ENCODE measurements around the gene CXCR3. TPM values are rescaled to one million over a fixed set of nuclear protein-coding genes. Genes with fewer than 3 reads are reported as not detected.
"Not testable (repeated sequence)": the region's sequence is repeated elsewhere in the genome, so short reads cannot be mapped to it uniquely, and the experiment has no call there.

CXCR3 gene
- total and polyA plus RNA-seq, 7 experiments from 2014 or later = 0.84 to 70.5 (median 1.5) TPM

GRCh38 chrX:71616672-71617529 lies 1.4 kb downstream of the CXCR3 start:
- POLR2A ChIA-PET = interaction anchor here (0.6 to 1.1 kb wide), 2 partner anchors 11 to 13 kb away, joined by 3 to 4 read pairs; no protein-coding TSS in a partner anchor
- ATAC-seq = peak; percentile 24
- peaks cover 24 to 29% of the 10 kb centered on the region in 2 donors for H3K4me1 ChIP-seq (ENCODE audit: control insufficient read depth in 2 of 2, insufficient read depth in 2 of 2, low read length in 2 of 2)

GRCh38 chrX:71615954-71616353 lies 2.4 kb downstream of the CXCR3 start:
- no peaks in the 10 kb centered on the region for H3K27me3 Mint-ChIP-seq
- Histone ChIP-seq H3K4me3 (ENCODE audit: low read length) (no peak overlapping the region), H3K27ac (ENCODE audit: low read depth, low read length) (no peak overlapping the region), H3K9me3 (ENCODE audit: control insufficient read depth in 2 of 3, low read length in 3 of 3) (no peaks in the 10 kb centered on the region), H3K36me3 (ENCODE audit: control insufficient read depth in 2 of 3, insufficient read depth in 3 of 3, low read length in 3 of 3) (peaks cover 0 to 29% (median 4%) of the 10 kb centered on the region in 3 experiments), H3K4me1 (ENCODE audit: control insufficient read depth in 2 of 2, insufficient read depth in 2 of 2, low read length in 2 of 2) (peaks cover 24% of the 10 kb centered on the region in 2 donors), H3K27me3 (ENCODE audit: control insufficient read depth in 2 of 2, insufficient read depth in 2 of 2, low read length in 2 of 2) (no peaks in the 10 kb centered on the region)
- CTCF ChIA-PET = no interaction called here
- H3K36me3 Mint-ChIP-seq = peaks cover 0 to 41% (median 16%) of the 10 kb centered on the region in 5 donors
- POLR2A ChIA-PET = interaction anchor here (0.8 kb wide), 1 partner anchor 10 kb away, joined by 3 read pairs; no protein-coding TSS in a partner anchor
- DNase-seq (no peak), ATAC-seq (no peak)
- peak overlapping the region in 6 of 9 donors; percentile 15 to 69 (median 52) for H3K27ac Mint-ChIP-seq
- intact Hi-C loops (cut with micrococcal nuclease) = no loop called here
- H3K9me3 Mint-ChIP-seq = no peaks in the 10 kb centered on the region
- peaks cover 17 to 71% (median 45%) of the 10 kb centered on the region in 7 donors for H3K4me1 Mint-ChIP-seq
- peak overlapping the region in 3 of 10 donors; percentile 29 to 81 (median 57) for H3K4me3 Mint-ChIP-seq

More at GRCh38 chrX:71616672-71617529, 1.4 kb downstream of the CXCR3 start:
- H3K9me3 Mint-ChIP-seq = no peaks in the 10 kb centered on the region
- peaks cover 0 to 33% (median 8%) of the 10 kb centered on the region in 5 donors for H3K36me3 Mint-ChIP-seq
- intact Hi-C loops (cut with micrococcal nuclease) = no loop called here
- H3K4me3 Mint-ChIP-seq = peak overlapping the region in 6 of 10 donors; percentile 40 to 92 (median 53)
- Histone ChIP-seq H3K36me3 (ENCODE audit: control insufficient read depth in 2 of 3, insufficient read depth in 3 of 3, low read length in 3 of 3) (peaks cover 0 to 19% (median 0%) of the 10 kb centered on the region in 3 experiments), H3K27me3 (ENCODE audit: control insufficient read depth in 2 of 2, insufficient read depth in 2 of 2, low read length in 2 of 2) (no peaks in the 10 kb centered on the region), H3K9me3 (ENCODE audit: control insufficient read depth in 2 of 3, low read length in 3 of 3) (no peaks in the 10 kb centered on the region), H3K27ac (ENCODE audit: low read depth, low read length) (no peak overlapping the region), H3K4me3 (ENCODE audit: low read length) (peak overlapping the region; percentile 37)
- H3K27ac Mint-ChIP-seq = peak overlapping the region in 2 of 9 donors; percentile 68 to 69
- peaks cover 17 to 71% (median 50%) of the 10 kb centered on the region in 7 donors for H3K4me1 Mint-ChIP-seq
- DNase-seq = no peak
- H3K27me3 Mint-ChIP-seq = no peaks in the 10 kb centered on the region
- CTCF ChIA-PET = no interaction called here

- intact Hi-C loops (cut with micrococcal nuclease) = no loop called here
- H3K27ac ChIP-seq (ENCODE audit: low read depth, low read length) = no peak overlapping the region
- peaks cover 16 to 20% of the 10 kb centered on the region in 2 donors for H3K4me1 ChIP-seq (ENCODE audit: control insufficient read depth in 2 of 2, insufficient read depth in 2 of 2, low read length in 2 of 2)
- H3K27me3 Mint-ChIP-seq = no peaks in the 10 kb centered on the region
- H3K27ac Mint-ChIP-seq = peak overlapping the region in 6 of 9 donors; percentile 15 to 67 (median 28)
- peaks cover 17 to 64% (median 40%) of the 10 kb centered on the region in 7 donors for H3K4me1 Mint-ChIP-seq
- CTCF ChIA-PET = no interaction called here
- H3K4me3 ChIP-seq (ENCODE audit: low read length) = no peak overlapping the region
- H3K36me3 ChIP-seq (ENCODE audit: control insufficient read depth in 2 of 3, insufficient read depth in 3 of 3, low read length in 3 of 3) = peaks cover 0 to 35% (median 4%) of the 10 kb centered on the region in 3 experiments
- POLR2A ChIA-PET = interaction anchor here (0.7 to 0.8 kb wide), 2 partner anchors 9 to 24 kb away, joined by 3 read pairs; no protein-coding TSS in a partner anchor
- ATAC-seq (no peak), DNase-seq (no peak)
- no peaks in the 10 kb centered on the region for H3K27me3 ChIP-seq (ENCODE audit: control insufficient read depth in 2 of 2, insufficient read depth in 2 of 2, low read length in 2 of 2)
- H3K4me3 Mint-ChIP-seq = peak overlapping the region in 1 of 10 donors; percentile 81
- H3K36me3 Mint-ChIP-seq = peaks cover 0 to 42% (median 19%) of the 10 kb centered on the region in 5 donors
- H3K9me3 ChIP-seq (ENCODE audit: control insufficient read depth in 2 of 3, low read length in 3 of 3) = no peaks in the 10 kb centered on the region
- H3K9me3 Mint-ChIP-seq = no peaks in the 10 kb centered on the region
Observed at GRCh38 chrX:71615056-71615455, 3.3 kb downstream of the CXCR3 start.

- ATAC-seq (no peak), DNase-seq (no peak)
- Histone ChIP-seq H3K4me3 (ENCODE audit: low read length) (no peak overlapping the region), H3K27me3 (ENCODE audit: control insufficient read depth in 2 of 2, insufficient read depth in 2 of 2, low read length in 2 of 2) (no peaks in the 10 kb centered on the region), H3K36me3 (ENCODE audit: control insufficient read depth in 2 of 3, insufficient read depth in 3 of 3, low read length in 3 of 3) (peaks cover 0 to 44% (median 8%) of the 10 kb centered on the region in 3 experiments), H3K27ac (ENCODE audit: low read depth, low read length) (no peak overlapping the region), H3K9me3 (ENCODE audit: control insufficient read depth in 2 of 3, low read length in 3 of 3) (no peaks in the 10 kb centered on the region), H3K4me1 (ENCODE audit: control insufficient read depth in 2 of 2, insufficient read depth in 2 of 2, low read length in 2 of 2) (peaks cover 22 to 31% of the 10 kb centered on the region in 2 donors)
- Mint-ChIP-seq H3K9me3 (no peaks in the 10 kb centered on the region), H3K4me1 (peaks cover 26 to 61% (median 33%) of the 10 kb centered on the region in 7 donors), H3K36me3 (peaks cover 0 to 48% (median 25%) of the 10 kb centered on the region in 5 donors), H3K4me3 (no peak overlapping the region), H3K27me3 (no peaks in the 10 kb centered on the region), H3K27ac (peak overlapping the region in 1 of 9 donors; percentile 38)
- POLR2A ChIA-PET = interaction anchor here (0.6 kb wide), 1 partner anchor 66 kb away, joined by 5 read pairs; no protein-coding TSS in a partner anchor
- intact Hi-C loops (cut with micrococcal nuclease) = no loop called here
- CTCF ChIA-PET = no interaction called here
Observed at GRCh38 chrX:71612256-71612655, 6.1 kb downstream of the CXCR3 start.

- H3K9me3 Mint-ChIP-seq; H3K27me3 ChIP-seq (ENCODE audit: control insufficient read depth in 2 of 2, insufficient read depth in 2 of 2, low read length in 2 of 2); CTCF ChIA-PET; H3K27me3 Mint-ChIP-seq; H3K27ac ChIP-seq (ENCODE audit: low read depth, low read length); ATAC-seq; H3K9me3 ChIP-seq (ENCODE audit: control insufficient read depth in 2 of 3, low read length in 3 of 3); H3K4me3 ChIP-seq (ENCODE audit: low read length); H3K4me3 Mint-ChIP-seq; DNase-seq; intact Hi-C loops (cut with micrococcal nuclease): not testable (repeated sequence)
- peak overlapping the region in 1 of 9 donors; percentile 26 for H3K27ac Mint-ChIP-seq
- peaks cover 27 to 34% of the 10 kb centered on the region in 2 donors for H3K4me1 ChIP-seq (ENCODE audit: control insufficient read depth in 2 of 2, insufficient read depth in 2 of 2, low read length in 2 of 2)
- peaks cover 26 to 60% (median 36%) of the 10 kb centered on the region in 7 donors for H3K4me1 Mint-ChIP-seq
- peaks cover 0 to 50% (median 25%) of the 10 kb centered on the region in 5 donors for H3K36me3 Mint-ChIP-seq
- POLR2A ChIA-PET = interaction anchor here (0.6 kb wide), 1 partner anchor 66 kb away, joined by 5 read pairs; no protein-coding TSS in a partner anchor
- peaks cover 0 to 44% (median 8%) of the 10 kb centered on the region in 3 experiments for H3K36me3 ChIP-seq (ENCODE audit: control insufficient read depth in 2 of 3, insufficient read depth in 3 of 3, low read length in 3 of 3)
Observed at GRCh38 chrX:71611736-71612135, 6.6 kb downstream of the CXCR3 start.

- peaks cover 13 to 66% (median 44%) of the 10 kb centered on the region in 7 donors for H3K4me1 Mint-ChIP-seq
- peak overlapping the region; percentile 6 to 91 (median 74) for H3K27ac Mint-ChIP-seq
- Histone ChIP-seq H3K36me3 (ENCODE audit: control insufficient read depth in 2 of 3, insufficient read depth in 3 of 3, low read length in 3 of 3) (peaks cover 0 to 53% (median 8%) of the 10 kb centered on the region in 3 experiments), H3K27me3 (ENCODE audit: control insufficient read depth in 2 of 2, insufficient read depth in 2 of 2, low read length in 2 of 2) (no peaks in the 10 kb centered on the region), H3K4me1 (ENCODE audit: control insufficient read depth in 2 of 2, insufficient read depth in 2 of 2, low read length in 2 of 2) (peaks cover 32 to 42% of the 10 kb centered on the region in 2 donors), H3K27ac (ENCODE audit: low read depth, low read length) (no peak overlapping the region), H3K4me3 (ENCODE audit: low read length) (no peak overlapping the region), H3K9me3 (ENCODE audit: control insufficient read depth in 2 of 3, low read length in 3 of 3) (no peaks in the 10 kb centered on the region)
- peak in 4 of 9 donors; percentile 12 to 29 (median 18) for DNase-seq
- peak; percentile 37 for ATAC-seq
- intact Hi-C loops (cut with micrococcal nuclease) = loop anchor here (1.0 kb wide), 3 partner anchors 9 to 43 kb away; partner anchors contain the start of gene CXCR3 (in 2 of the 2)
- no peaks in the 10 kb centered on the region for H3K27me3 Mint-ChIP-seq
- no peaks in the 10 kb centered on the region for H3K9me3 Mint-ChIP-seq
- peaks cover 0 to 54% (median 28%) of the 10 kb centered on the region in 5 donors for H3K36me3 Mint-ChIP-seq
- ChIA-PET CTCF (interaction anchor here (0.9 to 1.5 kb wide), 2 partner anchors 40 to 42 kb away, joined by 4 to 6 read pairs; no protein-coding TSS in a partner anchor), POLR2A (interaction anchor here (0.9 to 3.0 kb wide), 2 partner anchors 9 to 81 kb away, joined by 3 to 7 read pairs; partner anchors contain the start of gene CXCR3)
- peak overlapping the region in 3 of 10 donors; percentile 1 to 37 (median 16) for H3K4me3 Mint-ChIP-seq
Observed at GRCh38 chrX:71609095-71609750, 9.1 kb downstream of the CXCR3 start.
